Activated effector memory CD4-positive, alpha-beta T cell treated with Interleukin-2 at 50 U/mL for 16 hours (primary cell): Measurements from ENCODE around the gene PCA3.

Source experiments
- DNase-seq: peaks from one replicate; pipeline ENCODE4 v3.0.0-alpha.2; 2020

PCA3 gene

GRCh38 chr9:76835571-76836283, 71.5 kb downstream of the PCA3 start:
- DNase-seq = no peak
